Stimulated activated CD8-positive, alpha-beta memory T cell treated with anti-CD3 and anti-CD28 coated beads, Interleukin-4, amount 100 ng/mL, for 24 hours (primary cell): Measurements from ENCODE around the gene THSD4.
"Not testable (repeated sequence)": the region's sequence is repeated elsewhere in the genome, so short reads cannot be mapped to it uniquely, and the experiment has no call there.

Experiments used
- DNase-seq: peaks from one replicate; pipeline ENCODE4 v3.0.0-alpha.2; 2020; ENCODE audit warnings: low read depth

THSD4 gene

GRCh38 chr15:71352125-71352524 is 236.9 kb downstream of the THSD4 start:
- DNase-seq, result no peak

DNA sequence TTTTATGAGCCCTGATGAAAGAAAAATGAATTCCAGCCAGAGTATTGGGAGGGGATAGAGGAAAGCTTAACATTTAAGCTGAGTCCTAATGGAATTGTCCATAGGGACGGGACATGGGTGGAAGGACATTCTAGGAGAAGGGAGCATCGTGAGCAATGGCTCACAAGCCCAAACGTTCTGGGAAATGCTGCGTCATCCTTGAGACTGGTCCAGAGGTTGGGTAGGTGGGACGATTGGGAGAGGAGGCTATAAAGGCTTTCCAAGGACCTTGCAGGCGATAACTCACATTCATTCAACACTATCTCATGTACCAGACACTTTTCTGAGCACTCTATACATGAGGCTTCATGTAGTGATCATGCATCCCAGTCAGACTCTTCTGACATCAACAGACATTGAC is 237.5 kb downstream of the THSD4 start:
- no peak for DNase-seq

GRCh38 chr15:71353171-71353570 is 237.9 kb downstream of the THSD4 start:
- DNase-seq, result no peak

- DNase-seq, result no peak
Observed at GRCh38 chr15:71355268-71355667, 240.0 kb downstream of the THSD4 start.

GRCh38 chr15:71357321-71357732 is 242.1 kb downstream of the THSD4 start:
- DNase-seq, result no peak

GRCh38 chr15:71357967-71358366 is 242.7 kb downstream of the THSD4 start:
- no peak for DNase-seq

DNA sequence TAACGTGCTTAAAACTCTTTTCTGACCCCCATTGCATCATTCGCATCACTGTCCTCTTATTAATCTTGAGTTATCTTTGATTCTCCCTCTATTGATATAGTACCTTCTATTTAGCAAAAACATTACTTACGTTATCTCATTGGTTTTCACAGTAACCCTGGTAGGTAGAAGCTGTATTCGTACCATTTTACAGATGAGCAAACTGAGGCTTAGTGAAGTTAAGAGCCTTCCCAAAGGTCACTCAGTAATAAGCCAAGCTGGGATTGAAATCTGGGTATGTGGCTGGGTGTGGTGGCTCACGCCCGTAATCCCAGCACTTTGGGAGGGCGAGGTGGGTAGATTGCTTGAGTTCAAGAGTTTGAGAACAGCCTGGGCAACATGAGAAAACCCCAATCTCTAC is 244.0 kb downstream of the THSD4 start:
- DNase-seq, result no peak

DNA sequence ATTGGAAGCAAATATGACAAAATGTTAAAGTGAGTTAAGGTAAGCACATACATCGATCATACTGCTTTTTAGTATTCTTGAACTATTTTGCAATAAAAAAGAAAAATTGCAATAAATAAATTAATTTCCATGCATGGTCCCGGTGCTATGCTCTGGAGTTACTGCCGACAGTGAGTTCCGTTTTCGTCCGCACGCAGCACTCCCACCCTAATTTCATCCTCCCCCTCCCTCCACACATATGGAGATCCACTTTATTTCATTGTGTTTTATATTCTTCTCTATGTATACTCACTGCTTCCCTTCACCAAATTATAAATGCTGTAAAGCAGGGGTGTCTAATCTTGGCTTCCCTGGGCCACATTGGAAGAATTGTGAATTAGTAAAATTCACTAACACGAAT is 247.3 kb downstream of the THSD4 start:
- no peak for DNase-seq

DNA sequence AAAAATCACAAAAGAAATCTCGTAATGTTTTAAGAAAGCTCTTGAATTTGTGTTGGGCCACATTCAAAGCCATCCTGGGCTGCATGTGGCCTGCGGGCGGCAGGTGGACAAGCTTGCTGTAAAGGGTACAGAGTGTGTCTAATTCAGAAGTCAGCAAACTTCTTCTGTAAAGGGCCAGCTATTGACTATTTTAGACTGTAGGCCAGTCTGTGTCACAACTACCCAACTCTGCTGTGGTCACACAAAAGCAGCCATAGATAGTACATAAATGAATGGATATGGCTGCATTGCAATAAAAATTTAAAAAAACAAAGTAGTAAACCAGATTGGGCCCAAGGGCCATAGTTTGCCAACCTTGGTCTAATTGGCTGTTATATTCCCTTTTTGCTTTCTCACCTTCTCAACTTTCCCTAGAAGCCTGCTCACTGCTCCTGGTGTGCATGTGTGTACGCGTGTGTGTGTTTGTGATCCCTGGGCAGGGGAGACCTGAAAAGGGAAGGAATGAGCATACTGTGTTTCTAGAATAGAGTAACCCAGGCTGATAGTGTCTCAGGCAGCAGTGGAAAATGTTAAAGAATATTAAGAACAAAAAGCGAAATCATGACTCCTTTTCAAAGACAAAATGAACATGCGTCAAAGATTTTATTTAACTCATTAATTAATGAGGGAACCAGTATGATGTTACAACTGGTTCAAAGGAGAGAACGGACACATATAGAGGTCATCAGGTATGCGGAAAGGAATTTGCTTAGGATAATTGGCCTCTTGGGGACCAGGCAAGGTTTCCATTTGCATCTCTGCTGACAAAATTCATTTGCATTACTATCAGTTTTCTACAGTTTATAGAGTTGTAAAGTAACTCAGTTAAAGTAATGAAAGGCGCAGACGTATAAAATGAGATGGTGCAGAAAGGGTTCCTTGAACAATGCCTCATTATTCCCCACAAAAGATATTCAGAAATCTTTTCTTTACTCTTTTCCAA is 248.0 kb downstream of the THSD4 start:
- no peak for DNase-seq

- no peak for DNase-seq
Observed at GRCh38 chr15:71364117-71364584, 248.9 kb downstream of the THSD4 start.

DNA sequence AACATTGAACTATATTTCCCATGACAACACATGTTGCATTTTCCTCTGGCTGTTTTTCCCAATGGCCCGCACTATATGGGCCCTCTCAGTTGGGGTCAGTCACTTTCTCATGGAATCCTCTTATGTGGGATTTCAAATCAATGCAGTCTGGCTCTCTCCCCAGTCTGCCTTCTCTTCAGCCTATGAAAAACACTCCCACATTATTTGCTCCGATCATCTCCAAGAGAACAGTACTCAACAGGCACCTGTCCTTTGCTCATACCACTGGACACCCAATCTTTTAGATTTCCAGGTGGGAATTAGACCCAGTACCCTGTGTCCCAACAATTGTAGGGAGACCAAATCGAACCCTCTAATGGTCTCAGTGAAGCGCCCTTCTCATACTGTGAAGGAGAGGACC is 251.3 kb downstream of the THSD4 start:
- no peak for DNase-seq

GRCh38 chr15:71366926-71367325 is 251.7 kb downstream of the THSD4 start:
- no peak for DNase-seq

- DNase-seq, result not testable (repeated sequence)
Observed at GRCh38 chr15:71367737-71368136, 252.5 kb downstream of the THSD4 start.

DNA sequence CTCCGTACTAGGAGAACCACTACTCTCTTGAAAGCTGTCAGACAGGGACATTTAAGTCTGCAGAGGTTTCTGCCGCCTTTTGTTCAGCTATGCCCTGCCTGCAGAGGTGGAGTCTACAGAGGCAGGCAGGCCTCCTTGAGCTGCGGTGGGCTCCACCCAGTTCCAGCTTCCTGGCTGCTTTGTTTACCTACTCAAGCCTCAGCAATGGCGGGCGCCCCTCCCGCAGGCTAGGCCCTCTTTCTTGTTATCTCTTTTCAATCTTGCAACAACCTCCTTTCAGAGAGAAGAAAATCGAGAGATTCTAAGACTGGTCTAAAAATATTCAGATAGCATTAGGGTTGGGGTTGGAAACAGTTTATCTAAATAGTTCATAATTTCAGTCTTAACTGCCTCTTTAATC is 257.5 kb downstream of the THSD4 start:
- not testable (repeated sequence) for DNase-seq

- no peak for DNase-seq
Observed at GRCh38 chr15:71373917-71374316, 258.6 kb downstream of the THSD4 start.

DNA sequence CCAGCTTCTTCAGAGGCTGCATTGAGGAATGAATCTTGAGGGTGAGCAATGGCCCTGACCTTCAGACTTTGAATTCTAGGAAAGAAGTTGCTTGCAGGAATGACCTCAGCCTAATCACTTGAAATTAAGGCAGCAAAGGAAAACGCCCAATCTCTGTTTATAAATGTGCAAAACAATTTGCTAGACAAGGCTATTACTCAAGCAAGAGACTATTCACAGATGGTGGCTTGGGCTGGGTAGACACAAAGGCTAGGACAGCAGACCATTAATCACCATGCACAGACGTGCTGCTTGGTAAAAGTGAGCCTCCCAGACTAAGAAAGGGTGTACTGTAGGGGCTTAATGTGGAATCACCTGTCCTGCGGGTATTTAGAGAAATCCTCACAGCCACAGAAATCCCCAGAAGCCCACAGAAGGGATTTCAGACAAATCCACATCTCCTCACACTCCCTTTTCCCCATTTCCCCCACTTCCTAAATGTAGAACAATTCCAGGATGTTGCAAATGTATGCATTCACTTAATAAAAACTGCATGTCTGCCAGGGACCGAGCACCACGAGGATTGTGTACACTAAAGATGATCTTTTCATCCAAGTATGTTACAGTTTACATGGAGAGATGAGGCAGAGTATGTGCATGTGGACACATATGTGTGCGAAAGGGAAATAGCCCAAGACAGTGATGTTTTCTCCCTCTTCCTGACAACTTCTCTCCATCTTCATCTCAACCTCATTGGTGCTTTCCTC is 259.5 kb downstream of the THSD4 start:
- no peak for DNase-seq

- no peak for DNase-seq
Observed at GRCh38 chr15:71375934-71376333, 260.7 kb downstream of the THSD4 start.

- DNase-seq, result no peak
Observed at GRCh38 chr15:71379893-71380292, 264.6 kb downstream of the THSD4 start.

- DNase-seq, result no peak
Observed at GRCh38 chr15:71380345-71380744, 265.1 kb downstream of the THSD4 start.

- DNase-seq, result no peak
Observed at GRCh38 chr15:71384501-71384900, 269.2 kb downstream of the THSD4 start.

- DNase-seq, result no peak
Observed at GRCh38 chr15:71385026-71385425, 269.8 kb downstream of the THSD4 start.

DNA sequence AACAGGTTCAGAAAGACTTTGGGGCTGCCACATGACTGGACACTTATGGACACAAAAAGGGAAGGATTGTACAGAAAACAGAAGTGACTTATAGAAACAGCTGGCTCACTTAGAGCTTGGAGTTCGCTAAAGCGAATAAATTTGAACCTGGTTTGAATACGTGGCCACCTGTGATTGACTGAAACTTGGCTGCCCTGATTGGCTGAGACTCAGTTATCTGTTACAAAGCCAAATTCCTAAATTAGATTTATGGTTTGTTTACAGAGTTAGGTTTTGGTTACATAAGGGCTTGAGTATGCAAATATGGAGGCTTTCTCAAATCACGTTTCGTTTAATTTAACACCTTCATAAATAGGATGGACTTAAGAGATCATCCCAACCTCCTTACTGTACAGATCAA is 270.2 kb downstream of the THSD4 start:
- no peak for DNase-seq

GRCh38 chr15:71386005-71386404 is 270.7 kb downstream of the THSD4 start:
- DNase-seq, result no peak
